H1 (cell line): ENCODE measurements around the gene PTPRG. TPM values are rescaled to one million over a fixed set of nuclear protein-coding genes. Genes with fewer than 3 reads are reported as not detected.

ENCODE experiments used
- CTCF ChIA-PET: fragments of 300-600 bp; sonication (Branson Sonifier 250); formaldehyde crosslinking; loops from one replicate; lab custom pipeline; 2021; ENCODE audit not compliant: partially characterized antibody; lab: Charles Lee
- POLR2A ChIA-PET: fragments of 300-600 bp; sonication (Branson Sonifier 250); formaldehyde crosslinking; loops from one replicate; lab custom pipeline; 2021; ENCODE audit warnings: inconsistent platforms; ENCODE audit not compliant: partially characterized antibody; lab: Charles Lee
- DNase-seq, 2 experiments: peaks; one replicate each; pipeline versions ENCODE4 v3.0.0 to v3.0.0-alpha.2; 2010 to 2022; ENCODE audit warnings: low spot score in 2 of 2, low read depth in 1 of 2, mixed read lengths in 1 of 2
- FAIRE-seq: peaks from 2 replicates; lab custom pipeline; 2011; peaks lifted over from hg19 to GRCh38; lab: Jason Lieb, UNC
- H2AFZ ChIP-seq: 2 replicates; pipeline ENCODE4 v1.8.1; 2012; ENCODE audit warnings: low read length, inconsistent platforms
- H2AK5ac ChIP-seq: 2 replicates; pipeline ENCODE4 v1.6.1; 2013; ENCODE audit warnings: low read depth, low read length
- H2BK120ac ChIP-seq: replicated peaks from 2 replicates; pipeline ENCODE3; 2013; ENCODE audit warnings: low read depth, low read length, inconsistent platforms
- H2BK12ac ChIP-seq: 2 replicates; pipeline ENCODE4 v1.6.1; 2013; ENCODE audit warnings: low read depth, low read length
- H2BK15ac ChIP-seq: 2 replicates; pipeline ENCODE4 v1.6.1; 2013; ENCODE audit warnings: low read length
- H2BK20ac ChIP-seq: 2 replicates; pipeline ENCODE4 v1.6.1; 2013; ENCODE audit warnings: low read length
- H2BK5ac ChIP-seq: 2 replicates; pipeline ENCODE4 v1.6.1; 2013; ENCODE audit warnings: low read depth, low read length
- H3K14ac ChIP-seq: 2 replicates; pipeline ENCODE4 v1.6.1; 2013; ENCODE audit warnings: inconsistent platforms; ENCODE audit not compliant: insufficient read length
- H3K18ac ChIP-seq: 2 replicates; pipeline ENCODE4 v1.6.1; 2013; ENCODE audit warnings: low read length; ENCODE audit errors: extremely low read depth
- H3K23ac ChIP-seq: 2 replicates; pipeline ENCODE4 v1.6.1; 2013; ENCODE audit warnings: inconsistent platforms; ENCODE audit not compliant: insufficient read length
- H3K23me2 ChIP-seq: 2 replicates; pipeline ENCODE4 v1.6.1; 2013; ENCODE audit warnings: low read depth, low read length
- H3K27ac ChIP-seq: 2 replicates; pipeline ENCODE4 v1.6.1; 2011; ENCODE audit warnings: low read depth, low read length, inconsistent platforms
- H3K27me3 ChIP-seq, 4 experiments: replicated peaks in 1 of 4; 1 replicate in 1 of 4; 2 replicates in 3 of 4; pipeline versions ENCODE4 v1.6.1 to v1.8.1; 2011 to 2013; ENCODE audit warnings: low read length in 3 of 4, mild to moderate bottlenecking in 3 of 4, inconsistent platforms in 2 of 4, mixed read lengths in 2 of 4, moderate library complexity in 1 of 4; ENCODE audit not compliant: control insufficient read depth in 3 of 4, insufficient read depth in 3 of 4; ENCODE audit errors: extremely low read depth in 1 of 4
- H3K36me3 ChIP-seq, 4 experiments: 2 replicates each; pipeline versions ENCODE4 v1.6.1 to v1.8.1; 2011 to 2013; ENCODE audit warnings: mild to moderate bottlenecking in 4 of 4, low read length in 3 of 4, moderate library complexity in 2 of 4, control low read depth in 1 of 4, inconsistent platforms in 1 of 4; ENCODE audit not compliant: insufficient read depth in 4 of 4, control insufficient read depth in 2 of 4
- H3K4ac ChIP-seq: replicated peaks from 2 replicates; pipeline ENCODE3; 2013; ENCODE audit warnings: low read length, low read depth, mixed read lengths, inconsistent platforms; ENCODE audit not compliant: insufficient read length
- H3K4me1 ChIP-seq, 4 experiments: replicated peaks in 1 of 4; 1 replicate in 1 of 4; 2 replicates in 3 of 4; pipeline versions ENCODE4 v1.6.1 to v1.8.1; 2011 to 2013; ENCODE audit warnings: low read length in 3 of 4, inconsistent platforms in 2 of 4, mixed read lengths in 1 of 4; ENCODE audit not compliant: insufficient read depth in 4 of 4, control insufficient read depth in 3 of 4
- H3K4me2 ChIP-seq, 2 experiments: 2 replicates each; pipeline versions ENCODE4 v1.6.1 to v1.8.1; 2011 to 2013; ENCODE audit warnings: low read depth in 2 of 2, low read length in 2 of 2, control low read depth in 1 of 2, inconsistent platforms in 1 of 2, mild to moderate bottlenecking in 1 of 2; ENCODE audit not compliant: insufficient read depth in 1 of 2
- H3K4me3 ChIP-seq, 4 experiments: fragments of 200-600, 300-600 bp in 1 of 4; sonication (generic), shearing (Covaris generic), sonication (Bioruptor Twin) in 1 of 4; 2 replicates each; pipeline versions ENCODE4 v1.5.1 to v1.8.1; 2011 to 2016; ENCODE audit warnings: low read length in 4 of 4, low read depth in 3 of 4, control low read depth in 2 of 4, inconsistent platforms in 2 of 4, mild to moderate bottlenecking in 2 of 4, mixed read lengths in 1 of 4, moderate library complexity in 1 of 4; ENCODE audit not compliant: insufficient read depth in 2 of 4; ENCODE audit errors: extremely low read depth in 1 of 4
- H3K56ac ChIP-seq: replicated peaks from 2 replicates; pipeline ENCODE3; 2013; ENCODE audit warnings: low read depth, mild to moderate bottlenecking, mixed read lengths, low read length, inconsistent platforms; ENCODE audit not compliant: insufficient read length
- H3K79me1 ChIP-seq: 2 replicates; pipeline ENCODE4 v1.6.1; 2013; ENCODE audit warnings: low read depth, low read length, control low read depth
- H3K79me2 ChIP-seq, 2 experiments: 2 replicates each; pipeline versions ENCODE4 v1.6.1 to v1.8.1; 2012 to 2013; ENCODE audit warnings: low read length in 2 of 2, mild to moderate bottlenecking in 2 of 2, inconsistent platforms in 1 of 2; ENCODE audit not compliant: insufficient read depth in 2 of 2, control insufficient read depth in 1 of 2
- H3K9ac ChIP-seq, 4 experiments: replicated peaks in 1 of 4; 1 replicate in 1 of 4; 2 replicates in 3 of 4; pipeline versions ENCODE4 v1.6.1 to v1.8.1; 2011 to 2013; ENCODE audit warnings: low read depth in 3 of 4, low read length in 3 of 4, control low read depth in 2 of 4, mild to moderate bottlenecking in 2 of 4, moderate library complexity in 2 of 4, inconsistent platforms in 1 of 4; ENCODE audit errors: extremely low read depth in 1 of 4
- H3K9me3 ChIP-seq, 2 experiments: 2 replicates each; pipeline versions ENCODE4 v1.6.1 to v1.8.1; 2012 to 2013; ENCODE audit warnings: mild to moderate bottlenecking in 2 of 2, moderate library complexity in 2 of 2, control low read depth in 1 of 2, inconsistent platforms in 1 of 2, low read depth in 1 of 2, low read length in 1 of 2, mixed read lengths in 1 of 2; ENCODE audit not compliant: insufficient read depth in 2 of 2
- H4K20me1 ChIP-seq, 2 experiments: replicated peaks in 1 of 2; 2 replicates each; pipeline versions ENCODE3 to v1.8.1; 2011 to 2013; ENCODE audit warnings: inconsistent platforms in 2 of 2, low read length in 2 of 2, mild to moderate bottlenecking in 1 of 2; ENCODE audit not compliant: insufficient read depth in 2 of 2, control insufficient read depth in 1 of 2
- H4K5ac ChIP-seq: 2 replicates; pipeline ENCODE4 v1.6.1; 2013; ENCODE audit warnings: low read length, low read depth, mixed read lengths, inconsistent platforms; ENCODE audit not compliant: insufficient read length
- H4K8ac ChIP-seq: 2 replicates; pipeline ENCODE4 v1.8.0; 2013; ENCODE audit warnings: mild to moderate bottlenecking, moderate library complexity, low read length, inconsistent platforms; ENCODE audit not compliant: insufficient read depth; ENCODE audit errors: extremely low read depth
- H4K91ac ChIP-seq: replicated peaks from 2 replicates; pipeline ENCODE3; 2013; ENCODE audit warnings: low read length, mixed read lengths, inconsistent platforms; ENCODE audit not compliant: insufficient read length
- BRCA1 ChIP-seq: IDR thresholded peaks from 2 replicates; pipeline ENCODE4 v1.6.1; 2012; ENCODE audit warnings: low read depth, low read length, improper control_type of control experiment
- CEBPB ChIP-seq: IDR thresholded peaks from 2 replicates; pipeline ENCODE4 v1.6.1; 2012; ENCODE audit warnings: low read depth, low read length
- CHD2 ChIP-seq: IDR thresholded peaks from 2 replicates; pipeline ENCODE4 v1.6.1; 2012; ENCODE audit warnings: low read length, improper control_type of control experiment
- CREB1 ChIP-seq: IDR thresholded peaks from 2 replicates; pipeline ENCODE4 v1.6.1; 2012; ENCODE audit warnings: inconsistent platforms
- E2F6 ChIP-seq: IDR thresholded peaks from 2 replicates; pipeline ENCODE4 v1.6.1; 2012; ENCODE audit warnings: inconsistent platforms
- RBBP5 ChIP-seq: IDR thresholded peaks from 2 replicates; pipeline ENCODE4 v1.7.1; 2012; ENCODE audit warnings: low read depth, mild to moderate bottlenecking, inconsistent platforms, low read length, moderate library complexity, borderline replicate concordance
- RFX5 ChIP-seq: IDR thresholded peaks from 2 replicates; pipeline ENCODE4 v1.6.1; 2011; ENCODE audit warnings: low read depth, low read length, improper control_type of control experiment, borderline replicate concordance
- RXRA ChIP-seq: IDR thresholded peaks from 2 replicates; pipeline ENCODE4 v1.6.1; 2011; ENCODE audit warnings: low read depth, mild to moderate bottlenecking, low read length, moderate library complexity; ENCODE audit not compliant: insufficient read depth
- TAF1 ChIP-seq: IDR thresholded peaks from 2 replicates; pipeline ENCODE4 v1.6.1; 2011; ENCODE audit warnings: mild to moderate bottlenecking, low read depth, low read length
- TBP ChIP-seq: IDR thresholded peaks from 2 replicates; pipeline ENCODE4 v1.6.1; 2011; ENCODE audit warnings: low read depth, low read length, improper control_type of control experiment
- YY1 ChIP-seq: IDR thresholded peaks from 2 replicates; pipeline ENCODE4 v1.6.1; 2011; ENCODE audit warnings: low read depth, mild to moderate bottlenecking, low read length
- ZNF274 ChIP-seq: IDR thresholded peaks from 2 replicates; pipeline ENCODE4 v1.7.0; 2012; ENCODE audit warnings: low read length, borderline replicate concordance; ENCODE audit errors: extremely low read depth
- WGBS, 2 experiments: shearing (Covaris generic) in 1 of 2; methylation state at CpG; one replicate each; pipeline versions ENCODE4 v1.1.6 to v1.1.7; 2013 to 2015; ENCODE audit warnings: low lambda C conversion rate in 2 of 2, mixed read lengths in 2 of 2, inconsistent platforms in 1 of 2, low coverage in 1 of 2, missing lambda C conversion rate in 1 of 2; ENCODE audit not compliant: insufficient replicate concordance in 2 of 2, insufficient coverage in 1 of 2, insufficient read length in 1 of 2; ENCODE audit errors: extremely low coverage in 1 of 2, missing lambda C conversion rate in 1 of 2; 5-methylcytosine and 5-hydroxymethylcytosine counted together
- polyA plus RNA-seq, 7 experiments: library from polyadenylated mRNA; depleted of rRNA in 3 of 7; stranded (reverse) in 5 of 7; unstranded in 2 of 7; fragments of >200 nt in 5 of 7; fragments of 200-250 nt in 2 of 7; gene quantifications; 1 replicate in 5 of 7; 2 replicates in 1 of 7; 4 replicates in 1 of 7; pipeline versions ENCODE4 v1.2.1 to v1.2.3, GENCODE V29; 2011 to 2013; ENCODE audit warnings: missing spikeins in 2 of 7, mixed read lengths in 2 of 7
- total RNA-seq: library from RNA; stranded (reverse); fragmentation: NEBNext Ultra II Directional; extraction: Animal tissue kit (Norgen Biotek cat#: 25700); gene quantifications from 2 replicates; pipeline ENCODE4 v1.2.1, GENCODE V29; 2021

Gene PTPRG
- total and polyA plus RNA-seq, 2 of the 8 experiments (the other 6 are each of a cell fraction or from before 2014, with no cell fraction given): 23.3 to 96.2 TPM

- Histone ChIP-seq H3K4me1 (no peaks in the 10 kb centered on the region), H3K4me3 (no peak overlapping the region)
These were observed 540.1 kb downstream of the PTPRG start for GRCh38 chr3:62101488-62101887.

More at GRCh38 chr3:62101488-62101887, 540.1 kb downstream of the PTPRG start:
- Histone ChIP-seq H2BK5ac (no peak overlapping the region), H3K27me3 (no peaks in the 10 kb centered on the region), H3K36me3 (no peaks in the 10 kb centered on the region), H2BK20ac (no peak overlapping the region), H4K8ac (no peak overlapping the region), H3K9ac (no peak overlapping the region), H3K23me2 (no peaks in the 10 kb centered on the region), H2AK5ac (no peak overlapping the region)
- no peak for DNase-seq
- POLR2A ChIA-PET: no interaction called here
- TF ChIP-seq E2F6 (no peak), CREB1 (no peak), TBP (no peak), ZNF274 (no peak), BRCA1 (no peak), RXRA (no peak), YY1 (no peak), CHD2 (no peak), TAF1 (no peak), CEBPB (no peak), RFX5 (no peak), RBBP5 (no peak)
- TF ChIP-seq, all 59 proteins: peak for 0
- CTCF ChIA-PET: no interaction called here
- Histone ChIP-seq H2BK15ac (no peak overlapping the region), H3K79me2 (no peaks in the 10 kb centered on the region; a peak in 1 of 4 replicates), H2AFZ (no peak overlapping the region), H2BK12ac (no peak overlapping the region), H3K9me3 (no peaks in the 10 kb centered on the region), H3K23ac (no peak overlapping the region), H2BK120ac (no peak overlapping the region), H3K56ac (no peak overlapping the region), H3K4me2 (no peak overlapping the region), H4K91ac (no peak overlapping the region), H3K27ac (no peak overlapping the region), H3K14ac (no peak overlapping the region), H3K4ac (no peak overlapping the region), H3K79me1 (no peaks in the 10 kb centered on the region; the same call in 1 of the 2 replicates), H4K20me1 (peaks cover 0 to 2% of the 10 kb centered on the region in 2 experiments), H3K18ac (no peak overlapping the region), H4K5ac (no peak overlapping the region)
- FAIRE-seq: no peak
- 94% methylated on average over 1 of the region's 1 CpG; no CpG with 5 or more reads in 1 of the 2 experiments for WGBS, 2 experiments
